Measurements from ENCODE around the gene SMCHD1. TPM values are rescaled to one million over a fixed set of nuclear protein-coding genes. Genes with fewer than 3 reads are reported as not detected.

SMCHD1 gene
- total and polyA plus RNA-seq, 4 donors, result 4.4 to 49.0 (median 25.4) TPM

DNA sequence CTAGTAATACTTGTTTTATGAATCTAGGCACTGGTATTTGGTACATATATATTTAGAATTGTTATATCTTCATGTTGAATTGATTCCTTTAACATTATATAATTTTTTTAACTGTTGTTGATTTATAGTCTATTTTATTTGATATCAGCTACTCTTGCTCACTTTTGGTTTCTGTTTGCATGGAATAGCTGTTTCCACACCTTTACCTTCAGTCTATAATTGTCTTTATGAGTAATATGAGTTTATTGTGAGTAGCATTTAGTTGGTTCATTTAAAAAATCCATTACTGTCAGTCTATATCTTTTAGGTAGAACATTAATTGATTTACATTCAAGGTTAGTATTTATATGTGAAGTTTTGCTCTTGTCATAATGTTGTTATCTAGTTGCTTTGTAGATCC, 58.6 kb downstream of the SMCHD1 start:
- no peak for DNase-seq (ENCODE audit: low spot score)

DNA sequence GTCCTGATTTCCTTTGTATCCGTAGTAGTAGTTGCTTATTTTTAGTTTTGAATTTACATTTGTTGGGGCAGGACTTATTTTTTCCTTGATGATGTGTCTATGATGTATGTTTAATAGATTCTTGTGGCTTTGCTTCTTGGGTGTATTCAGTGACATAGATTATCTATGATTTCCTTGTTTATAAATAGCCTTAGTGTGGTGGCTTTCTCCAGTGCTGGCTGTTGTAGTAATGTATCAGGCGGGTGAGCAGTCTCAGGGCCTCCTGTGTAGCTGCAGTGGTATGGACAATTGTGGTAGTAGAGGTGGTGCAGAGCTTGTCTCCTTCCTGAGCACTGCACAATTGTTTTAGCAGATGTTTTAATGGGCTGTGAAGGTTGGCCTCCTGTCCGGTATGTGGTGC, 60.5 kb downstream of the SMCHD1 start:
- no peak overlapping the region for H3K4me3 ChIP-seq (ENCODE audit: low read depth in 1 of 3, low read length in 3 of 3)
- no peak overlapping the region for H3K27ac ChIP-seq (ENCODE audit: low read depth in 1 of 2, low read length in 2 of 2)
- H3K4me1 ChIP-seq (ENCODE audit: control insufficient read depth in 4 of 4, insufficient read depth in 4 of 4, low read length in 3 of 4), result no peaks in the 10 kb centered on the region
- no peaks in the 10 kb centered on the region for H3K9me3 ChIP-seq (ENCODE audit: control insufficient read depth in 4 of 4, low read length in 3 of 4)
- no peak for DNase-seq (ENCODE audit: low spot score)
- no peak for TF ChIP-seq SP1 (IDR thresholded peaks at IDR 0.05)
- TF ChIP-seq YY1 (IDR thresholded peaks at IDR 0.05), result no peak
- no peak for TF ChIP-seq FOXA2 (IDR thresholded peaks at IDR 0.05)
- TF ChIP-seq, protein P1, sequence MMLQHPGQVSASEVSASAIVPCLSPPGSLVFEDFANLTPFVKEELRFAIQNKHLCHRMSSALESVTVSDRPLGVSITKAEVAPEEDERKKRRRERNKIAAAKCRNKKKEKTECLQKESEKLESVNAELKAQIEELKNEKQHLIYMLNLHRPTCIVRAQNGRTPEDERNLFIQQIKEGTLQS (IDR thresholded peaks at IDR 0.05), result no peak
- H3K27me3 ChIP-seq (ENCODE audit: control insufficient read depth in 4 of 4, insufficient read depth in 4 of 4, low read length in 3 of 4), result no peaks in the 10 kb centered on the region
- H3K36me3 ChIP-seq (ENCODE audit: control insufficient read depth in 4 of 4, insufficient read depth in 3 of 4, low read depth in 1 of 4, low read length in 3 of 4), result peaks cover 7 to 42% (median 29%) of the 10 kb centered on the region in 4 donors
- 99% methylated on average over 3 of the region's 3 CpGs for WGBS
- H3K9ac ChIP-seq (ENCODE audit: low read depth in 1 of 2, low read length in 2 of 2), result no peak overlapping the region

More for the DNA sequence above, 58.6 kb downstream of the SMCHD1 start:
- Histone ChIP-seq H3K27me3 (ENCODE audit: control insufficient read depth in 4 of 4, insufficient read depth in 4 of 4, low read length in 3 of 4) (no peaks in the 10 kb centered on the region), H3K36me3 (ENCODE audit: control insufficient read depth in 4 of 4, insufficient read depth in 3 of 4, low read depth in 1 of 4, low read length in 3 of 4) (peaks cover 9 to 50% (median 32%) of the 10 kb centered on the region in 4 donors), H3K9ac (ENCODE audit: low read depth in 1 of 2, low read length in 2 of 2) (no peak overlapping the region), H3K4me1 (ENCODE audit: control insufficient read depth in 4 of 4, insufficient read depth in 4 of 4, low read length in 3 of 4) (no peaks in the 10 kb centered on the region), H3K4me3 (ENCODE audit: low read depth in 1 of 3, low read length in 3 of 3) (no peak overlapping the region), H3K27ac (ENCODE audit: low read depth in 1 of 2, low read length in 2 of 2) (no peak overlapping the region), H3K9me3 (ENCODE audit: control insufficient read depth in 4 of 4, low read length in 3 of 4) (no peaks in the 10 kb centered on the region)
- no peak for TF ChIP-seq SP1 (IDR thresholded peaks at IDR 0.05)
- TF ChIP-seq NR2F2 (IDR thresholded peaks at IDR 0.05), result no peak
- TF ChIP-seq, protein P2, sequence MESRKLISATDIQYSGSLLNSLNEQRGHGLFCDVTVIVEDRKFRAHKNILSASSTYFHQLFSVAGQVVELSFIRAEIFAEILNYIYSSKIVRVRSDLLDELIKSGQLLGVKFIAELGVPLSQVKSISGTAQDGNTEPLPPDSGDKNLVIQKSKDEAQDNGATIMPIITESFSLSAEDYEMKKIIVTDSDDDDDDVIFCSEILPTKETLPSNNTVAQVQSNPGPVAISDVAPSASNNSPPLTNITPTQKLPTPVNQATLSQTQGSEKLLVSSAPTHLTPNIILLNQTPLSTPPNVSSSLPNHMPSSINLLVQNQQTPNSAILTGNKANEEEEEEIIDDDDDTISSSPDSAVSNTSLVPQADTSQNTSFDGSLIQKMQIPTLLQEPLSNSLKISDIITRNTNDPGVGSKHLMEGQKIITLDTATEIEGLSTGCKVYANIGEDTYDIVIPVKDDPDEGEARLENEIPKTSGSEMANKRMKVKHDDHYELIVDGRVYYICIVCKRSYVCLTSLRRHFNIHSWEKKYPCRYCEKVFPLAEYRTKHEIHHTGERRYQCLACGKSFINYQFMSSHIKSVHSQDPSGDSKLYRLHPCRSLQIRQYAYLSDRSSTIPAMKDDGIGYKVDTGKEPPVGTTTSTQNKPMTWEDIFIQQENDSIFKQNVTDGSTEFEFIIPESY (IDR thresholded peaks at IDR 0.05), result no peak
- TF ChIP-seq, protein P3, sequence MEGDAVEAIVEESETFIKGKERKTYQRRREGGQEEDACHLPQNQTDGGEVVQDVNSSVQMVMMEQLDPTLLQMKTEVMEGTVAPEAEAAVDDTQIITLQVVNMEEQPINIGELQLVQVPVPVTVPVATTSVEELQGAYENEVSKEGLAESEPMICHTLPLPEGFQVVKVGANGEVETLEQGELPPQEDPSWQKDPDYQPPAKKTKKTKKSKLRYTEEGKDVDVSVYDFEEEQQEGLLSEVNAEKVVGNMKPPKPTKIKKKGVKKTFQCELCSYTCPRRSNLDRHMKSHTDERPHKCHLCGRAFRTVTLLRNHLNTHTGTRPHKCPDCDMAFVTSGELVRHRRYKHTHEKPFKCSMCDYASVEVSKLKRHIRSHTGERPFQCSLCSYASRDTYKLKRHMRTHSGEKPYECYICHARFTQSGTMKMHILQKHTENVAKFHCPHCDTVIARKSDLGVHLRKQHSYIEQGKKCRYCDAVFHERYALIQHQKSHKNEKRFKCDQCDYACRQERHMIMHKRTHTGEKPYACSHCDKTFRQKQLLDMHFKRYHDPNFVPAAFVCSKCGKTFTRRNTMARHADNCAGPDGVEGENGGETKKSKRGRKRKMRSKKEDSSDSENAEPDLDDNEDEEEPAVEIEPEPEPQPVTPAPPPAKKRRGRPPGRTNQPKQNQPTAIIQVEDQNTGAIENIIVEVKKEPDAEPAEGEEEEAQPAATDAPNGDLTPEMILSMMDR (IDR thresholded peaks at IDR 0.05; ENCODE audit: low read depth, low read length, missing input control), result no peak
- TF ChIP-seq FOXA2 (IDR thresholded peaks at IDR 0.05), result no peak
- no peak for TF ChIP-seq YY1 (IDR thresholded peaks at IDR 0.05)
- no peak for TF ChIP-seq HNF4A (conservative IDR thresholded peaks at IDR 0.05)
- TF ChIP-seq FOXA1 (IDR thresholded peaks at IDR 0.05), result no peak
- TF ChIP-seq, protein P1 (IDR thresholded peaks at IDR 0.05), result no peak
- TF ChIP-seq RAD21 (IDR thresholded peaks at IDR 0.05), result no peak
- TF ChIP-seq JUND (IDR thresholded peaks at IDR 0.05), result no peak
- TF ChIP-seq EGR1 (IDR thresholded peaks at IDR 0.05; ENCODE audit: low read depth in 2 of 2), result no peak
- TF ChIP-seq TAF1 (conservative IDR thresholded peaks at IDR 0.05), result no peak
- TF ChIP-seq HNF4G (IDR thresholded peaks at IDR 0.05), result no peak

Data from liver (tissue), 9 donors.